Astrocyte (in vitro differentiated cells and primary cell): ENCODE data around the gene CEACAM6.

ENCODE experiments used
- EZH2 ChIP-seq: IDR thresholded peaks from 2 replicates; pipeline ENCODE4 v1.6.1; 2012; ENCODE audit warnings: mild to moderate bottlenecking, low read length, inconsistent platforms; ENCODE audit not compliant: insufficient read depth
- TF ChIP-seq, protein P1 (sequence below): IDR thresholded peaks from 2 replicates; pipeline ENCODE4 v1.5.1; 2011; ENCODE audit warnings: low read depth, mild to moderate bottlenecking, inconsistent platforms, low read length, moderate library complexity; ENCODE audit not compliant: insufficient read depth

DNA sequence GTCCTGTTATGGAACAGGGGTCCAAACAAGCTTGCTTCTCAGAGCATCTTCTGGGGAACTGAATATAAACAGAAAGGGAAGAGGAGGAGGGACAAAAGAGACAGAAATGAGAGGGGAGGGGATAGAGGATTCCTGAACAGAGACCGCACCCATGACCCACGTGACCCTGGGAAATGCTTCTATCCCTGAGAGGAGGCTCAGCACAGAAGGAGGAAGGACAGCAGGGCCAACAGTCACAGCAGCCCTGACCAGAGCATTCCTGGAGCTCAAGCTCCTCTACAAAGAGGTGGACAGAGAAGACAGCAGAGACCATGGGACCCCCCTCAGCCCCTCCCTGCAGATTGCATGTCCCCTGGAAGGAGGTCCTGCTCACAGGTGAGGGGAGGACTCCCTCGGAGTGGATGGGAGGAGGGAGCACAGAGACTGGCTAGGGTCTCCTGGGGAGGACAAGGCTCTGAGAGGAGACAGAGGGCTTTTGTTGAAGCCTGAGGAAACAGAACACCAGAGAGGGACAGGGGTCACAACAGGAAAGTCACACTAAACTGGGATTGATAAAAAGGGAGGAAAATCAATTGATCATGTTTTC is at the start of gene CEACAM6:
- TF ChIP-seq, protein P1, sequence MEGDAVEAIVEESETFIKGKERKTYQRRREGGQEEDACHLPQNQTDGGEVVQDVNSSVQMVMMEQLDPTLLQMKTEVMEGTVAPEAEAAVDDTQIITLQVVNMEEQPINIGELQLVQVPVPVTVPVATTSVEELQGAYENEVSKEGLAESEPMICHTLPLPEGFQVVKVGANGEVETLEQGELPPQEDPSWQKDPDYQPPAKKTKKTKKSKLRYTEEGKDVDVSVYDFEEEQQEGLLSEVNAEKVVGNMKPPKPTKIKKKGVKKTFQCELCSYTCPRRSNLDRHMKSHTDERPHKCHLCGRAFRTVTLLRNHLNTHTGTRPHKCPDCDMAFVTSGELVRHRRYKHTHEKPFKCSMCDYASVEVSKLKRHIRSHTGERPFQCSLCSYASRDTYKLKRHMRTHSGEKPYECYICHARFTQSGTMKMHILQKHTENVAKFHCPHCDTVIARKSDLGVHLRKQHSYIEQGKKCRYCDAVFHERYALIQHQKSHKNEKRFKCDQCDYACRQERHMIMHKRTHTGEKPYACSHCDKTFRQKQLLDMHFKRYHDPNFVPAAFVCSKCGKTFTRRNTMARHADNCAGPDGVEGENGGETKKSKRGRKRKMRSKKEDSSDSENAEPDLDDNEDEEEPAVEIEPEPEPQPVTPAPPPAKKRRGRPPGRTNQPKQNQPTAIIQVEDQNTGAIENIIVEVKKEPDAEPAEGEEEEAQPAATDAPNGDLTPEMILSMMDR = no peak
- no peak for TF ChIP-seq EZH2
